ENCODE measurements around the gene MIGA1.
"Not testable (repeated sequence)": the region's sequence is repeated elsewhere in the genome, so short reads cannot be mapped to it uniquely, and the experiment has no call there.

The MIGA1 gene

DNA sequence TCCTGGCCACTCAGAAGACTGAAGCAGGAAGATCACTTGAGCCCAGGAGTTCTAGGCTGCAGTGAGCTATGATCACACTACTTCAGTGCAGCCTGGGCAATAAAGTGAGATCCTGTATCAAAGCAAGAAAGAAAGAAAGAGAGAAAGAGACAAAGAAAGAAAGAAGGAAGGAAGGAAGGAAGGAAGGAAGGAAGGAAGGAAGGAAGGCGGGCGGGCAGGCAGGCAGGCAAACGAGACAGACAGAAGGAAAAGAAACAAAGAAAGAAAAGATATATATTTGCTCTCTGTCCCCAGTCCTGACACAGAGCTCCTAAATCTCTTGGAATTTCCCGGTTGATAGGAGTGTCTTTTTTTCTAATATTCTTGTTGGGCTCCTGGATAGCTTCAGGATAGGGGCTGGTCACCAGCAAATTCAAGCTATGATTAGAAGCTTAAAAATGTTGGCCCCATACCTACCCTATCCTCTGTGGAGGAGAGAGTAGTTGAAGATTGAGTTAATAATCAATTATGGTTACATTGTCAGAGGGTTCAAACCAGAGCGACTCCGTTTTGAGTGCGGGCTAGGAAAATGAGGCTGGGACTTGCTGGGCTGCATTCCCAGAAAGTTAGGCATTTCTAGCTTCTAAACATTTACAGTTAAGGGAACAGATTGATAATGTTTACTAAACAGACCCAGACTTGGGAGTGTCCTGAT, 3.3 kb upstream of the MIGA1 start:
- no peak overlapping the region for H3K4me3 ChIP-seq (ENCODE audit: low read depth, low read length)
- TF ChIP-seq, protein P1, sequence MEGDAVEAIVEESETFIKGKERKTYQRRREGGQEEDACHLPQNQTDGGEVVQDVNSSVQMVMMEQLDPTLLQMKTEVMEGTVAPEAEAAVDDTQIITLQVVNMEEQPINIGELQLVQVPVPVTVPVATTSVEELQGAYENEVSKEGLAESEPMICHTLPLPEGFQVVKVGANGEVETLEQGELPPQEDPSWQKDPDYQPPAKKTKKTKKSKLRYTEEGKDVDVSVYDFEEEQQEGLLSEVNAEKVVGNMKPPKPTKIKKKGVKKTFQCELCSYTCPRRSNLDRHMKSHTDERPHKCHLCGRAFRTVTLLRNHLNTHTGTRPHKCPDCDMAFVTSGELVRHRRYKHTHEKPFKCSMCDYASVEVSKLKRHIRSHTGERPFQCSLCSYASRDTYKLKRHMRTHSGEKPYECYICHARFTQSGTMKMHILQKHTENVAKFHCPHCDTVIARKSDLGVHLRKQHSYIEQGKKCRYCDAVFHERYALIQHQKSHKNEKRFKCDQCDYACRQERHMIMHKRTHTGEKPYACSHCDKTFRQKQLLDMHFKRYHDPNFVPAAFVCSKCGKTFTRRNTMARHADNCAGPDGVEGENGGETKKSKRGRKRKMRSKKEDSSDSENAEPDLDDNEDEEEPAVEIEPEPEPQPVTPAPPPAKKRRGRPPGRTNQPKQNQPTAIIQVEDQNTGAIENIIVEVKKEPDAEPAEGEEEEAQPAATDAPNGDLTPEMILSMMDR (IDR thresholded peaks at IDR 0.05; ENCODE audit: low read depth, low read length, missing control alignments): no peak
- no peak for DNase-seq (ENCODE audit: low read depth)

DNA sequence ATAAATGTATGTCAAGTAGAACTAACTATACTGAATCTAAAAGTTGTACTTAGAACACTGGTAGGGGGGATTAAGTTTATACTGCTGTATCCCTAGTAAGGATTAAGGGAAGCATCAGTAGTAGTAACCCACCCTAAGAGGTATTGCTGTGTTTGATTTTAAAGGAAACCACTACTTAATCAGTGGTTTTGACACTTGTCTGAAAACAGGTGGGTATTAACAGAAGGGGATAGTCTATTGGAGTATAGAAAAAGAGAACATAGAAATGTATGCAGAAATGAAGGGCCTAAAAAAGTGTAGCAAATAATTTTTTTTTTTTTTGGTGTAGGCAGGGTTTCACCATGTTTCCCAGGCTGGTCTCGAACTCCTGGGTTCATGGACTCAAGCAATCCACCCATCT, 2.2 kb downstream of the MIGA1 start:
- TF ChIP-seq, protein P1 (IDR thresholded peaks at IDR 0.05; ENCODE audit: low read depth, low read length, missing control alignments): no peak
- no peak overlapping the region for H3K4me3 ChIP-seq (ENCODE audit: low read depth, low read length)
- no peak for DNase-seq (ENCODE audit: low read depth)

DNA sequence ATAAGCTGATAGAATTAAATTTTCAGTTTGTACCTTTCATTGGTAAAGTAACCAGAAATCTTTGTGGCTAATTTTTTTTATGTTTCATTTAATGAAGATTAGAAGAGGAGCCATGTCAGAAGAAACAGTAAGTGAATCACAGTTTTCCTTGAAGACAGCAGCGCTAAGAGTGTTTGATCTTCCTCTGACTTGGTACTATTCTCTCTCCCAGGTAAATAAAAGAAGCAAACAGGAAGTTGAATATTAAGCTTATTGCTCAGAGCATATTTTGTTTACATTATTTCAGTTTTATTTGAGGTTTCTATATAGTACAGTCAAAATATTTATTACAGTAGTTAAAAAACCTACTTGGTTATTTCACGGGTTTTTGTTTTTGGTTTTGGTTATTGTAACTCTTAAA, 3.7 kb downstream of the MIGA1 start:
- DNase-seq (ENCODE audit: low read depth): no peak
- TF ChIP-seq, protein P1 (IDR thresholded peaks at IDR 0.05; ENCODE audit: low read depth, low read length, missing control alignments): no peak
- no peak overlapping the region for H3K4me3 ChIP-seq (ENCODE audit: low read depth, low read length)

DNA sequence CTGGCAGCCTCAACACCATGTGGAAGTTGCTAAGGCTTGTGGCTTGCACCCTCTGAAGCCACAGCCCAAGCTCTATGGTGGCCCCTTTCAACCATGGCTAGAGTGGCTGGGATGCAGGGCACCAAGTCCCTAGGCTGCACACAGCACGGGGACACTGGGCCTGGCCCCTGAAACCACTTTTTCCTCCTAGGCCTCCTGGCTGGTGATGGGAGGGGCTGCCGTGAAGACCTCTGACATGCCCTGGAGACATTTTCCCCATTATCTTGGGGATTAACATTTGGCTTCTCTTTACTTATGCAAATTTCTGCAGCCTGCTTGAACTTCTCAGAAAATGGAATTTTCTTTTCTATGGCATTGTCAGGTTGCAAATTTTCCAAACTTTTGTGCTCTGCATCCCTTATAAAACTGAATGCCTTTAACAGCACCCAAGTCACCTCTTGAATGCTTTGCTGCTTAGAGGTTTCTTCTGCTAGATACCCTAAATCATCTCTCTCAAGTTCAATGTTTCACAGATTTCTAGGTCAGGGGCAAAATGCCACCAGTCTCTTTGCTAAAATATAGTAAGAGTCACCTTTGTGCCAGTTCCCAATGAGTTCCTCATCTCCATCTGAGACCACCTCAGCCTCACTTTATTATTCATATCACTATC, 6.8 kb downstream of the MIGA1 start:
- not testable (repeated sequence) for DNase-seq (ENCODE audit: low read depth); H3K4me3 ChIP-seq (ENCODE audit: low read depth, low read length)

DNA sequence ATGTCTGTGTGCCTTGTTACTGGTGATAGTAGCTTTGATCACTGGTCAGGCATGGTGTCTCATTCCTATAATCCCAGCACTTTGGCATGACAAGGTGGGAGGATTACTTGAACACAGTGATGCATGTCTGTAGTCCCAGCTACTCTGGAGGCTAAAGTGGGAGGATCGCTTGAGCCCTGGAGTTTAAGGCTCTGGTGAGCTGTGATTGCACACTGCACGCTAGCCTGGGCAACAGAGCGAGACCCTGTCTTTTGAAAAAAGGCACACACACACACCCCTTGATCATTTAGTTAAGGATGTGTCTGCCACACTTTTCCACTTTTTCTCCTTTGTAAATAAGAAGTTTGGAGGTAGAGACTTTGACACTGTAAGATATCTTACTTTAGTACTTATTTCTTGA, 15.1 kb downstream of the MIGA1 start:
- TF ChIP-seq, protein P1 (IDR thresholded peaks at IDR 0.05; ENCODE audit: low read depth, low read length, missing control alignments): no peak

DNA sequence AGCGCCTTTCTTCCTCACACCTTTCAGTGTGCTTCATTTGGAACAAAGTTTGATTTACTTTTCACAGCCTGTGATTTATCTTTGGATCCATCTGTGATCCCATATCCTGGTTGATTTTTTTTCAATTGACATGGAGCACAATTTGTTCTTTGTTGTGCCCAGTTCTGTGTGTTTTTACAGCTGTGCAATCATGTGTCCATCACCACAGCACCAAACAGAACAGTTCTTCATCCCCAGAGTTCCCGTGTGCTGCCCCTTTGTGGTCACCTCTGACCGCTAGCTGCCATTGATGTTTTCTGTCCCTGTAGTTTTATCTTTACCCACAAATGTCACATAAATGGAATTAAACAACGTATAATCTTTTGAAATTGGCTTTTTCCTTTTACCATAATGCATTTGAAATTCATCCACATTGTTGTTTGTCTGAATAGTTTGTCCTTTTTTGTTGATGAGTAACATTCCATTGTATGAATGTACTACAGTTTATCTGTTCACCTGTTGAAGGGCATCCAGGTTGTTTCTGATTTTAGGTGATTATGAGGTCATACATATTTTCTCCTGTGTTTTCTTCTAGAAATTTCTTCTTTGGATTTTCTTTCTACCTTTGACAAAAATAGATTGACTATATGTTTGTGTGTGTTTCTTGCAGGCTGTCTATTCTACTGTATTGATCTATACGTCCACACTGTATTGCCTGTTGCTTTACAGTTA, 17.4 kb downstream of the MIGA1 start:
- TF ChIP-seq, protein P1 (IDR thresholded peaks at IDR 0.05; ENCODE audit: low read depth, low read length, missing control alignments): no peak
- DNase-seq (ENCODE audit: low read depth): no peak
- H3K4me3 ChIP-seq (ENCODE audit: low read depth, low read length): no peak overlapping the region

More for the DNA sequence above, 15.1 kb downstream of the MIGA1 start:
- no peak for DNase-seq (ENCODE audit: low read depth)
- H3K4me3 ChIP-seq (ENCODE audit: low read depth, low read length): no peak overlapping the region

DNA sequence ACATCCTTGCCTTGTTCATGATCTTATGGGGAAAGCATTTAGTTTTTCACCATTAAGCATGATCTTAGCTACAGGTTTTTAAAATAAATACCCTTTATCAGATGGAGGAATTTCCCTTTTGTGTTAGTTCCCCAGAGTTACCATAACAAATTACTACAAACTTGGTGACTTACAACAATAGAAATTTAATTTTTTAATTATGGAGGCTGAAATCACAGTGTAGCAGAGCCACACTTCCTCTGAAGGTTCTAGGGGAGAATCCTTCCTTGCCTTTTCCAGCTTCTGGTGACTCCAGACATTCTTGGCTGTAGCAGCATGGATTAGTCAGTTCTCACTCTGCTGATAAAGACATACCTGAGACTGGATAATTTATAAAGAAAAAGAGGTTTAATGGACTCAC, 18.5 kb downstream of the MIGA1 start:
- no peak overlapping the region for H3K4me3 ChIP-seq (ENCODE audit: low read depth, low read length)
- DNase-seq (ENCODE audit: low read depth): no peak
- TF ChIP-seq, protein P1 (IDR thresholded peaks at IDR 0.05; ENCODE audit: low read depth, low read length, missing control alignments): no peak
